HEK293 (cell line): ENCODE results near the gene POP7.

Experiments used
- AEBP2 ChIP-seq: fragments of 450-650 bp; formaldehyde crosslinking; IDR thresholded peaks from 2 replicates; pipeline ENCODE4 v1.5.1; 2016; ENCODE audit warnings: missing biosample characterization, missing genetic modification characterization, borderline replicate concordance
- ZBTB11 ChIP-seq: fragments of 450-650 bp; formaldehyde crosslinking; conservative IDR thresholded peaks from 2 replicates; pipeline ENCODE4 v1.5.1; 2016; ENCODE audit warnings: low read depth, missing biosample characterization, missing genetic modification characterization
- ZEB2 ChIP-seq: fragments of 450-650 bp; formaldehyde crosslinking; IDR thresholded peaks from 2 replicates; pipeline ENCODE4 v1.5.1; 2016; ENCODE audit warnings: missing biosample characterization, missing genetic modification characterization
- ZFHX2 ChIP-seq: fragments of 450-650 bp; formaldehyde crosslinking; conservative IDR thresholded peaks from 2 replicates; pipeline ENCODE4 v1.5.1; 2016; ENCODE audit warnings: missing biosample characterization, missing genetic modification characterization
- ZNF138 ChIP-seq: fragments of 450-650 bp; formaldehyde crosslinking; IDR thresholded peaks from 2 replicates; pipeline ENCODE4 v1.5.1; 2016; ENCODE audit warnings: missing biosample characterization, missing genetic modification characterization, borderline replicate concordance
- ZNF157 ChIP-seq: fragments of 450-650 bp; formaldehyde crosslinking; IDR thresholded peaks from 2 replicates; pipeline ENCODE4 v1.5.1; 2016; ENCODE audit warnings: missing biosample characterization, missing genetic modification characterization
- ZNF19 ChIP-seq: fragments of 450-650 bp; formaldehyde crosslinking; IDR thresholded peaks from 2 replicates; pipeline ENCODE4; 2016; ENCODE audit warnings: missing biosample characterization, missing genetic modification characterization, low read depth
- ZNF214 ChIP-seq: fragments of 450-650 bp; formaldehyde crosslinking; IDR thresholded peaks from 2 replicates; pipeline ENCODE4 v1.5.1; 2017; ENCODE audit warnings: missing biosample characterization, mild to moderate bottlenecking, missing genetic modification characterization, borderline replicate concordance
- ZNF221 ChIP-seq: fragments of 450-650 bp; formaldehyde crosslinking; IDR thresholded peaks from 2 replicates; pipeline ENCODE4 v1.5.1; 2017; ENCODE audit warnings: missing biosample characterization, missing genetic modification characterization, borderline replicate concordance
- ZNF274 ChIP-seq, 2 experiments: fragments of 200-500 bp in 1 of 2; fragments of 450-650 bp in 1 of 2; sonication (Bioruptor generic) in 1 of 2; formaldehyde crosslinking in 1 of 2; IDR thresholded peaks; 2 replicates each; pipeline versions ENCODE4 v1.5.1 to v1.6.1; 2014 to 2016; ENCODE audit warnings: borderline replicate concordance in 1 of 2, inconsistent platforms in 1 of 2, low read length in 1 of 2, missing biosample characterization in 1 of 2, missing genetic modification characterization in 1 of 2
- ZNF558 ChIP-seq: fragments of 450-650 bp; formaldehyde crosslinking; IDR thresholded peaks from 2 replicates; pipeline ENCODE4 v1.5.1; 2016; ENCODE audit warnings: missing biosample characterization, missing genetic modification characterization
- ZNF658 ChIP-seq: fragments of 450-650 bp; formaldehyde crosslinking; IDR thresholded peaks from 2 replicates; pipeline ENCODE4; 2016; ENCODE audit warnings: missing biosample characterization, missing genetic modification characterization
- ZSCAN18 ChIP-seq: fragments of 450-650 bp; formaldehyde crosslinking; IDR thresholded peaks from 2 replicates; pipeline ENCODE4 v1.5.1; 2016; ENCODE audit warnings: missing biosample characterization, missing genetic modification characterization
- TF ChIP-seq, protein P1 (sequence below): IDR thresholded peaks from 2 replicates; pipeline ENCODE4 v1.6.1; 2011; ENCODE audit warnings: mild to moderate bottlenecking, low read depth, low read length, borderline replicate concordance
- TF ChIP-seq, protein P2 (sequence below): fragments of 450-650 bp; formaldehyde crosslinking; IDR thresholded peaks from 2 replicates; pipeline ENCODE4 v1.5.1; 2016; ENCODE audit warnings: missing biosample characterization, missing genetic modification characterization, borderline replicate concordance
- TF ChIP-seq, protein P3 (sequence below): fragments of 450-650 bp; formaldehyde crosslinking; IDR thresholded peaks from 2 replicates; pipeline ENCODE4; 2016; ENCODE audit warnings: missing biosample characterization, missing genetic modification characterization
- TF ChIP-seq, protein P4 (sequence below): fragments of 450-650 bp; formaldehyde crosslinking; IDR thresholded peaks from 2 replicates; pipeline ENCODE4 v1.5.1; 2016; ENCODE audit warnings: missing biosample characterization, missing genetic modification characterization
- TF ChIP-seq, protein P5 (sequence below): fragments of 450-650 bp; formaldehyde crosslinking; IDR thresholded peaks from 2 replicates; pipeline ENCODE4 v1.5.1; 2016; ENCODE audit warnings: missing biosample characterization, missing genetic modification characterization

Gene POP7

DNA sequence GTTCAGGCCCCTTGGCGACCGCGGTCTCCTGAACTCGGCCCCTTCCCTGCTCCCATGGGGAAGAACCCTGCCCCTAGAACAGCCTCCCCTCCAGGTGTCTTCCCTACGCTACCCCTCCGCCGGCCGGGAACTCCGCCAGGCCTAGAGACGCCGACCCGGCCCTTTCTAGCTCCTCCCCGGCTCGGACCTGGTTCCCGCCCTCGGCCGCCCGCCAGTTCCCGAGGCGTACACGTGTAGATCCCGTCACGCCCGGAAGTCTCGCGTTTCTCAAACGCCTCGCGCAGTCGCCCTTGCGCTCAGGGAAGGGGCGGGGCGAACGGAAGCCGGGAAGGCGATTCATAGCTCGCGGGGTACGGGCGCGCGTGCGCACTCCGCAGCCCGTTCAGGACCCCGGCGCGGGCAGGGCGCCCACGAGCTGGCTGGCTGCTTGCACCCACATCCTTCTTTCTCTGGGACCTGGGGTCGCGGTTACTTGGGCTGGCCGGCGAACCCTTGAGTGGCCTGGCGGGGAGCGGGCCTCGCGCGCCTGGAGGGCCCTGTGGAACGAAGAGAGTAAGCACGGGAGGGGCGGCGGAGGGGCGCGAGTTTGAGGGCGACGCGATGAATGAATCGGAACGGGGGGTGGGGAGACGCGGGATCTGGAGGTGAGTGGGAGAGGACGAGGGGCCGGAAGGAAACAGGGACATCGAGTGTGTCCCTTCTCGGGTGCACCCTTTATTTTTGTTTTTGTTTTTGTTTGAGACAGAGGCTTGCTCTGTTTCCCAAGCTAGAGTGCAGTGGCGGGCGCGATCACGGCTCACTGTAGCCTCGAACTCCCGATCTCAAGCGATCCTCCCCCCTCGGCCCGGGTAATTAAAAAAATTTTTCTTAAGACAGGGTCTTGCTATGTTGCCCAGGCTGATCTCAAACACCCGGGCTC lies at the start of gene POP7 (continued):
- TF ChIP-seq, protein P1, sequence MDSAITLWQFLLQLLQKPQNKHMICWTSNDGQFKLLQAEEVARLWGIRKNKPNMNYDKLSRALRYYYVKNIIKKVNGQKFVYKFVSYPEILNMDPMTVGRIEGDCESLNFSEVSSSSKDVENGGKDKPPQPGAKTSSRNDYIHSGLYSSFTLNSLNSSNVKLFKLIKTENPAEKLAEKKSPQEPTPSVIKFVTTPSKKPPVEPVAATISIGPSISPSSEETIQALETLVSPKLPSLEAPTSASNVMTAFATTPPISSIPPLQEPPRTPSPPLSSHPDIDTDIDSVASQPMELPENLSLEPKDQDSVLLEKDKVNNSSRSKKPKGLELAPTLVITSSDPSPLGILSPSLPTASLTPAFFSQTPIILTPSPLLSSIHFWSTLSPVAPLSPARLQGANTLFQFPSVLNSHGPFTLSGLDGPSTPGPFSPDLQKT, result no peak; the same call in 1 of the 2 replicates
- TF ChIP-seq ZBTB11 (peak; percentile 13; the same call in 1 of the 2 replicates), AEBP2 (no peak), ZNF658 (tag by site-specific recombination) (no peak), ZNF274 (IDR thresholded peaks at IDR 0.05; ENCODE audit: low read length) (no peak), ZNF274 (tag by site-specific recombination; IDR thresholded peaks at IDR 0.05; ENCODE audit: borderline replicate concordance) (no peak), ZNF138 (no peak), ZNF214 (tag by site-specific recombination) (no peak), ZEB2 (peak; percentile 85), ZNF157 (tag by site-specific recombination) (no peak), ZNF19 (tag by site-specific recombination) (no peak), ZNF558 (tag by site-specific recombination) (no peak), ZNF221 (tag by site-specific recombination) (no peak), ZFHX2 (tag by site-specific recombination) (peak; percentile 81), ZSCAN18 (tag by site-specific recombination) (no peak)
- TF ChIP-seq, protein P2, sequence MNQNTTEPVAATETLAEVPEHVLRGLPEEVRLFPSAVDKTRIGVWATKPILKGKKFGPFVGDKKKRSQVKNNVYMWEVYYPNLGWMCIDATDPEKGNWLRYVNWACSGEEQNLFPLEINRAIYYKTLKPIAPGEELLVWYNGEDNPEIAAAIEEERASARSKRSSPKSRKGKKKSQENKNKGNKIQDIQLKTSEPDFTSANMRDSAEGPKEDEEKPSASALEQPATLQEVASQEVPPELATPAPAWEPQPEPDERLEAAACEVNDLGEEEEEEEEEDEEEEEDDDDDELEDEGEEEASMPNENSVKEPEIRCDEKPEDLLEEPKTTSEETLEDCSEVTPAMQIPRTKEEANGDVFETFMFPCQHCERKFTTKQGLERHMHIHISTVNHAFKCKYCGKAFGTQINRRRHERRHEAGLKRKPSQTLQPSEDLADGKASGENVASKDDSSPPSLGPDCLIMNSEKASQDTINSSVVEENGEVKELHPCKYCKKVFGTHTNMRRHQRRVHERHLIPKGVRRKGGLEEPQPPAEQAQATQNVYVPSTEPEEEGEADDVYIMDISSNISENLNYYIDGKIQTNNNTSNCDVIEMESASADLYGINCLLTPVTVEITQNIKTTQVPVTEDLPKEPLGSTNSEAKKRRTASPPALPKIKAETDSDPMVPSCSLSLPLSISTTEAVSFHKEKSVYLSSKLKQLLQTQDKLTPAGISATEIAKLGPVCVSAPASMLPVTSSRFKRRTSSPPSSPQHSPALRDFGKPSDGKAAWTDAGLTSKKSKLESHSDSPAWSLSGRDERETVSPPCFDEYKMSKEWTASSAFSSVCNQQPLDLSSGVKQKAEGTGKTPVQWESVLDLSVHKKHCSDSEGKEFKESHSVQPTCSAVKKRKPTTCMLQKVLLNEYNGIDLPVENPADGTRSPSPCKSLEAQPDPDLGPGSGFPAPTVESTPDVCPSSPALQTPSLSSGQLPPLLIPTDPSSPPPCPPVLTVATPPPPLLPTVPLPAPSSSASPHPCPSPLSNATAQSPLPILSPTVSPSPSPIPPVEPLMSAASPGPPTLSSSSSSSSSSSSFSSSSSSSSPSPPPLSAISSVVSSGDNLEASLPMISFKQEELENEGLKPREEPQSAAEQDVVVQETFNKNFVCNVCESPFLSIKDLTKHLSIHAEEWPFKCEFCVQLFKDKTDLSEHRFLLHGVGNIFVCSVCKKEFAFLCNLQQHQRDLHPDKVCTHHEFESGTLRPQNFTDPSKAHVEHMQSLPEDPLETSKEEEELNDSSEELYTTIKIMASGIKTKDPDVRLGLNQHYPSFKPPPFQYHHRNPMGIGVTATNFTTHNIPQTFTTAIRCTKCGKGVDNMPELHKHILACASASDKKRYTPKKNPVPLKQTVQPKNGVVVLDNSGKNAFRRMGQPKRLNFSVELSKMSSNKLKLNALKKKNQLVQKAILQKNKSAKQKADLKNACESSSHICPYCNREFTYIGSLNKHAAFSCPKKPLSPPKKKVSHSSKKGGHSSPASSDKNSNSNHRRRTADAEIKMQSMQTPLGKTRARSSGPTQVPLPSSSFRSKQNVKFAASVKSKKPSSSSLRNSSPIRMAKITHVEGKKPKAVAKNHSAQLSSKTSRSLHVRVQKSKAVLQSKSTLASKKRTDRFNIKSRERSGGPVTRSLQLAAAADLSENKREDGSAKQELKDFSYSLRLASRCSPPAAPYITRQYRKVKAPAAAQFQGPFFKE, result no peak
- TF ChIP-seq, protein P3, sequence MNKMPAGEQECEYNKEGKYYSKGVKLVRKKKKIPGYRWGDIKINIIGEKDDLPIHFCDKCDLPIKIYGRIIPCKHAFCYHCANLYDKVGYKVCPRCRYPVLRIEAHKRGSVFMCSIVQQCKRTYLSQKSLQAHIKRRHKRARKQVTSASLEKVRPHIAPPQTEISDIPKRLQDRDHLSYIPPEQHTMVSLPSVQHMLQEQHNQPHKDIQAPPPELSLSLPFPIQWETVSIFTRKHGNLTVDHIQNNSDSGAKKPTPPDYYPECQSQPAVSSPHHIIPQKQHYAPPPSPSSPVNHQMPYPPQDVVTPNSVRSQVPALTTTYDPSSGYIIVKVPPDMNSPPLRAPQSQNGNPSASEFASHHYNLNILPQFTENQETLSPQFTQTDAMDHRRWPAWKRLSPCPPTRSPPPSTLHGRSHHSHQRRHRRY (tag by site-specific recombination), result no peak
- TF ChIP-seq, protein P4, sequence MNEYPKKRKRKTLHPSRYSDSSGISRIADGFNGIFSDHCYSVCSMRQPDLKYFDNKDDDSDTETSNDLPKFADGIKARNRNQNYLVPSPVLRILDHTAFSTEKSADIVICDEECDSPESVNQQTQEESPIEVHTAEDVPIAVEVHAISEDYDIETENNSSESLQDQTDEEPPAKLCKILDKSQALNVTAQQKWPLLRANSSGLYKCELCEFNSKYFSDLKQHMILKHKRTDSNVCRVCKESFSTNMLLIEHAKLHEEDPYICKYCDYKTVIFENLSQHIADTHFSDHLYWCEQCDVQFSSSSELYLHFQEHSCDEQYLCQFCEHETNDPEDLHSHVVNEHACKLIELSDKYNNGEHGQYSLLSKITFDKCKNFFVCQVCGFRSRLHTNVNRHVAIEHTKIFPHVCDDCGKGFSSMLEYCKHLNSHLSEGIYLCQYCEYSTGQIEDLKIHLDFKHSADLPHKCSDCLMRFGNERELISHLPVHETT (tag by site-specific recombination), result peak; percentile 47; the same call in 1 of the 2 replicates
- TF ChIP-seq, protein P5, sequence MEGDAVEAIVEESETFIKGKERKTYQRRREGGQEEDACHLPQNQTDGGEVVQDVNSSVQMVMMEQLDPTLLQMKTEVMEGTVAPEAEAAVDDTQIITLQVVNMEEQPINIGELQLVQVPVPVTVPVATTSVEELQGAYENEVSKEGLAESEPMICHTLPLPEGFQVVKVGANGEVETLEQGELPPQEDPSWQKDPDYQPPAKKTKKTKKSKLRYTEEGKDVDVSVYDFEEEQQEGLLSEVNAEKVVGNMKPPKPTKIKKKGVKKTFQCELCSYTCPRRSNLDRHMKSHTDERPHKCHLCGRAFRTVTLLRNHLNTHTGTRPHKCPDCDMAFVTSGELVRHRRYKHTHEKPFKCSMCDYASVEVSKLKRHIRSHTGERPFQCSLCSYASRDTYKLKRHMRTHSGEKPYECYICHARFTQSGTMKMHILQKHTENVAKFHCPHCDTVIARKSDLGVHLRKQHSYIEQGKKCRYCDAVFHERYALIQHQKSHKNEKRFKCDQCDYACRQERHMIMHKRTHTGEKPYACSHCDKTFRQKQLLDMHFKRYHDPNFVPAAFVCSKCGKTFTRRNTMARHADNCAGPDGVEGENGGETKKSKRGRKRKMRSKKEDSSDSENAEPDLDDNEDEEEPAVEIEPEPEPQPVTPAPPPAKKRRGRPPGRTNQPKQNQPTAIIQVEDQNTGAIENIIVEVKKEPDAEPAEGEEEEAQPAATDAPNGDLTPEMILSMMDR (tag by site-specific recombination), result no peak
